Activated CD4-positive, alpha-beta memory T cell treated with anti-CD3 and anti-CD28 coated beads for 36 hours (primary cell): ENCODE measurements around the gene FXYD5. TPM values are rescaled to one million over a fixed set of nuclear protein-coding genes. Genes with fewer than 3 reads are reported as not detected.
"Not testable (repeated sequence)": the region's sequence is repeated elsewhere in the genome, so short reads cannot be mapped to it uniquely, and the experiment has no call there.

Experiments used
- CTCF ChIA-PET: fragments of 350-600 bp; sonication (Branson Sonifier 250); formaldehyde crosslinking; loops from one replicate; lab custom pipeline; 2021; ENCODE audit warnings: antibody characterized with exemption, inconsistent platforms; lab: Charles Lee
- POLR2A ChIA-PET: fragments of 350-600 bp; sonication (Branson Sonifier 250); formaldehyde crosslinking; loops from one replicate; lab custom pipeline; 2021; ENCODE audit warnings: antibody characterized with exemption; lab: Charles Lee
- DNase-seq: peaks from one replicate; pipeline ENCODE4 v3.0.0-alpha.2; 2020
- H3K27ac Mint-ChIP-seq: one replicate; pipeline ENCODE4 v1.8.0; 2021; ENCODE audit warnings: mixed read lengths
- H3K27me3 Mint-ChIP-seq: one replicate; pipeline ENCODE4 v1.8.0; 2021; ENCODE audit warnings: mixed read lengths
- H3K36me3 Mint-ChIP-seq: one replicate; pipeline ENCODE4 v1.8.0; 2021; ENCODE audit warnings: mixed read lengths
- H3K4me1 Mint-ChIP-seq: one replicate; pipeline ENCODE4 v1.8.0; 2021; ENCODE audit warnings: low read depth, mixed read lengths
- H3K4me3 Mint-ChIP-seq: one replicate; pipeline ENCODE4 v1.8.0; 2021; ENCODE audit warnings: mild to moderate bottlenecking, mixed read lengths
- H3K9me3 Mint-ChIP-seq: one replicate; pipeline ENCODE4 v1.8.0; 2021; ENCODE audit warnings: mixed read lengths
- intact Hi-C: fragments of 100-400 bp; cut with micrococcal nuclease; formaldehyde crosslinking; loops from one replicate; pipeline ENCODE4 v1.15.1; 2023
- total RNA-seq, 2 experiments: library from RNA; stranded (reverse); gene quantifications; one replicate each; pipeline ENCODE4 v1.2.3, GENCODE V29; 2021

Gene FXYD5
- total RNA-seq, 2 experiments from 2014 or later, result 334 to 360 TPM

GRCh38 chr19:35150445-35150844 is 4.1 kb upstream of the FXYD5 start:
- peaks cover 10% of the 10 kb centered on the region for H3K4me1 Mint-ChIP-seq
- ChIA-PET CTCF (interaction anchor here (1.0 to 1.5 kb wide), 2 partner anchors 9 to 84 kb away, joined by 4 to 6 read pairs; no protein-coding TSS in a partner anchor), POLR2A (no interaction called here)
- no peak overlapping the region for H3K27ac Mint-ChIP-seq
- no peak for DNase-seq
- no peaks in the 10 kb centered on the region for H3K9me3 Mint-ChIP-seq
- H3K27me3 Mint-ChIP-seq, result no peaks in the 10 kb centered on the region
- intact Hi-C loops, result no loop called here
- no peak overlapping the region for H3K4me3 Mint-ChIP-seq
- H3K36me3 Mint-ChIP-seq, result peaks cover 10% of the 10 kb centered on the region

- POLR2A ChIA-PET, result no interaction called here
- CTCF ChIA-PET, result interaction anchor here (0.8 to 4.6 kb wide), 2 partner anchors 8 to 41 kb away, joined by 3 to 81 read pairs; partner anchors contain the start of gene FXYD7
- Mint-ChIP-seq H3K4me3 (no peak overlapping the region), H3K4me1 (peaks cover 18% of the 10 kb centered on the region), H3K36me3 (peaks cover 20% of the 10 kb centered on the region), H3K27me3 (no peaks in the 10 kb centered on the region), H3K27ac (no peak overlapping the region), H3K9me3 (no peaks in the 10 kb centered on the region)
- intact Hi-C loops, result no loop called here
- DNase-seq, result no peak
Observed at GRCh38 chr19:35151273-35152065, 3.1 kb upstream of the FXYD5 start.

- not testable (repeated sequence) for H3K9me3 Mint-ChIP-seq, H3K27me3 Mint-ChIP-seq
Observed at GRCh38 chr19:35153129-35153522, 1.4 kb upstream of the FXYD5 start.

GRCh38 chr19:35153701-35154524 is 622 bp upstream of the FXYD5 start:
- peak; percentile 86 for DNase-seq
- intact Hi-C loops, result loop anchor here (2.0 kb wide), 1 partner anchor 115 kb away; the partner anchor contains the start of gene USF2
- H3K4me1 Mint-ChIP-seq, result peaks cover 42% of the 10 kb centered on the region
- no peaks in the 10 kb centered on the region for H3K9me3 Mint-ChIP-seq
- H3K27ac Mint-ChIP-seq, result peak overlapping the region; percentile 99
- POLR2A ChIA-PET, result interaction anchor here (0.6 to 2.4 kb wide), 8 partner anchors 12 to 152 kb away, joined by 3 to 20 read pairs (median 4); no protein-coding TSS in a partner anchor
- peaks cover 42% of the 10 kb centered on the region for H3K36me3 Mint-ChIP-seq
- peak overlapping the region; percentile 98 for H3K4me3 Mint-ChIP-seq
- CTCF ChIA-PET, result interaction anchor here (0.5 to 4.6 kb wide), 18 partner anchors 9 to 395 kb away, joined by 3 to 81 read pairs (median 3); partner anchors contain the start of genes FXYD7 and LGI4
- no peaks in the 10 kb centered on the region for H3K27me3 Mint-ChIP-seq

More at GRCh38 chr19:35153129-35153522, 1.4 kb upstream of the FXYD5 start:
- Mint-ChIP-seq H3K27ac (peak overlapping the region; percentile 55), H3K4me3 (peak overlapping the region; percentile 98), H3K36me3 (peaks cover 34% of the 10 kb centered on the region), H3K4me1 (peaks cover 34% of the 10 kb centered on the region)
- CTCF ChIA-PET, result interaction anchor here (0.7 to 4.6 kb wide), 9 partner anchors 9 to 109 kb away, joined by 3 to 81 read pairs (median 6); partner anchors contain the start of genes FXYD7 and LGI4
- intact Hi-C loops, DNase-seq: not testable (repeated sequence)
- POLR2A ChIA-PET, result interaction anchor here (0.8 to 2.4 kb wide), 3 partner anchors 11 to 83 kb away, joined by 3 to 20 read pairs (median 5); no protein-coding TSS in a partner anchor

DNA sequence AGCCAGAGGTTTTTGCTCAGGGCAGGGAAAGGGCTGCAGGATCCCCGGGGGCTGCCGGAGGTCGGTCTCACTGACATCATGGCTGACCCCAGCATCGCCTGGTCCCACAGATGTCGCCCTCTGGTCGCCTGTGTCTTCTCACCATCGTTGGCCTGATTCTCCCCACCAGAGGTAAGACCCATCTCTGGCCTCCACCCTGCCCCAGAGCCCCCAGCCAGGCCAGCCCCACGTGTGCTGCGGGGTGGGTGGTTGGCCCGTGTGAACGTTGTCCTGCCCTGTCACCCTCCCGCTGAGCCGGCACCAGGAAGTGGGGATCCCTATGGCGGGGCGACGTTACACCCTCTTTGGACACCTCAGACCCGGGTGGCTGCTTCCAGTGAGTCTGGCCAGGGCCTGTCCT is 906 bp downstream of the FXYD5 start:
- ChIA-PET POLR2A (interaction anchor here (0.8 to 2.4 kb wide), 3 partner anchors 14 to 59 kb away, joined by 4 to 20 read pairs (median 6); no protein-coding TSS in a partner anchor), CTCF (interaction anchor here (4.6 kb wide), 1 partner anchor 12 kb away, joined by 81 read pairs; the partner anchor contains the start of gene FXYD7)
- Mint-ChIP-seq H3K9me3 (peaks cover under 1% of the 10 kb centered on the region), H3K36me3 (peaks cover 56% of the 10 kb centered on the region), H3K4me1 (peaks cover 51% of the 10 kb centered on the region), H3K27ac (peak overlapping the region; percentile 99), H3K27me3 (no peaks in the 10 kb centered on the region), H3K4me3 (peak overlapping the region; percentile 98)
- DNase-seq, result peak; percentile 61
- intact Hi-C loops, result loop anchor here (1.0 to 2.0 kb wide), 3 partner anchors 59 to 113 kb away; partner anchors contain the start of gene USF2

- intact Hi-C loops, result loop anchor here (1.0 to 2.0 kb wide), 3 partner anchors 58 to 113 kb away; partner anchors contain the start of gene USF2
- Mint-ChIP-seq H3K4me3 (peak overlapping the region; percentile 98), H3K27ac (peak overlapping the region; percentile 99), H3K27me3 (no peaks in the 10 kb centered on the region), H3K36me3 (peaks cover 63% of the 10 kb centered on the region), H3K4me1 (peaks cover 53% of the 10 kb centered on the region), H3K9me3 (peaks cover 2% of the 10 kb centered on the region)
- DNase-seq, result no peak
- CTCF ChIA-PET, result no interaction called here
- POLR2A ChIA-PET, result no interaction called here
Observed at GRCh38 chr19:35155981-35156672, 1.6 kb downstream of the FXYD5 start.

- Mint-ChIP-seq H3K4me3 (peak overlapping the region; percentile 98), H3K9me3 (peaks cover 5% of the 10 kb centered on the region), H3K4me1 (peaks cover 58% of the 10 kb centered on the region), H3K27me3 (no peaks in the 10 kb centered on the region), H3K27ac (peak overlapping the region; percentile 99), H3K36me3 (peaks cover 68% of the 10 kb centered on the region)
- ChIA-PET POLR2A (no interaction called here), CTCF (no interaction called here)
- intact Hi-C loops, result no loop called here
- no peak for DNase-seq
Observed at GRCh38 chr19:35156673-35157014, 2.1 kb downstream of the FXYD5 start.

GRCh38 chr19:35157431-35157830 is 2.9 kb downstream of the FXYD5 start:
- POLR2A ChIA-PET, result no interaction called here
- no peak for DNase-seq
- Mint-ChIP-seq H3K27me3 (no peaks in the 10 kb centered on the region), H3K4me1 (peaks cover 61% of the 10 kb centered on the region), H3K4me3 (peak overlapping the region; percentile 98), H3K36me3 (peaks cover 76% of the 10 kb centered on the region), H3K27ac (peak overlapping the region; percentile 99), H3K9me3 (peaks cover 11% of the 10 kb centered on the region)
- CTCF ChIA-PET, result interaction anchor here (1.3 to 2.0 kb wide), 2 partner anchors 15 to 22 kb away, joined by 4 to 6 read pairs; partner anchors contain the start of gene FXYD7
- intact Hi-C loops, result no loop called here

GRCh38 chr19:35159606-35160005 is 5.1 kb downstream of the FXYD5 start:
- Mint-ChIP-seq H3K27me3 (no peaks in the 10 kb centered on the region), H3K4me3 (no peak overlapping the region), H3K36me3 (peaks cover 97% of the 10 kb centered on the region), H3K27ac (peak overlapping the region; percentile 14), H3K4me1 (peaks cover 57% of the 10 kb centered on the region), H3K9me3 (peaks cover 24% of the 10 kb centered on the region)
- ChIA-PET POLR2A (interaction anchor here (5.2 kb wide), 1 partner anchor 12 kb away, joined by 15 read pairs; no protein-coding TSS in a partner anchor), CTCF (interaction anchor here (1.0 kb wide), 1 partner anchor 18 kb away, joined by 4 read pairs; no protein-coding TSS in a partner anchor)
- intact Hi-C loops, result no loop called here
- DNase-seq, result no peak

- peak overlapping the region; percentile 35 for H3K27ac Mint-ChIP-seq
- intact Hi-C loops, result no loop called here
- peaks cover 97% of the 10 kb centered on the region for H3K36me3 Mint-ChIP-seq
- peaks cover 61% of the 10 kb centered on the region for H3K4me1 Mint-ChIP-seq
- H3K27me3 Mint-ChIP-seq, result no peaks in the 10 kb centered on the region
- peak overlapping the region; percentile 44 for H3K4me3 Mint-ChIP-seq
- no peak for DNase-seq
- peaks cover 35% of the 10 kb centered on the region for H3K9me3 Mint-ChIP-seq
- ChIA-PET POLR2A (interaction anchor here (0.6 to 5.2 kb wide), 2 partner anchors 11 to 34 kb away, joined by 3 to 15 read pairs; no protein-coding TSS in a partner anchor), CTCF (interaction anchor here (1.0 to 2.4 kb wide), 4 partner anchors 19 to 94 kb away, joined by 3 to 6 read pairs (median 5); no protein-coding TSS in a partner anchor)
Observed at GRCh38 chr19:35160629-35161433, 6.3 kb downstream of the FXYD5 start.
